Endothelial cell (in vitro differentiated cells): ENCODE measurements around the gene DNAJB2. TPM values are rescaled to one million over a fixed set of nuclear protein-coding genes. Genes with fewer than 3 reads are reported as not detected.
A peak's percentile ranks its signal among the peaks of the same experiment; 100 is the strongest.

ENCODE experiments used
- DNase-seq: peaks from one replicate; pipeline ENCODE4 v3.0.0; 2021; ENCODE audit warnings: low spot score
- H3K27ac Mint-ChIP-seq: one replicate; pipeline ENCODE4 v1.8.0; 2021; ENCODE audit warnings: mixed read lengths, inconsistent platforms; ENCODE audit not compliant: unreplicated experiment
- H3K27me3 Mint-ChIP-seq: one replicate; pipeline ENCODE4 v1.8.0; 2021; ENCODE audit warnings: mild to moderate bottlenecking, moderate library complexity, mixed read lengths, inconsistent platforms; ENCODE audit not compliant: unreplicated experiment
- H3K36me3 Mint-ChIP-seq: one replicate; pipeline ENCODE4 v1.8.0; 2021; ENCODE audit warnings: mild to moderate bottlenecking, low read depth, mixed read lengths, inconsistent platforms; ENCODE audit not compliant: unreplicated experiment
- H3K4me1 Mint-ChIP-seq: one replicate; pipeline ENCODE4 v1.8.0; 2021; ENCODE audit warnings: mild to moderate bottlenecking, mixed read lengths, inconsistent platforms; ENCODE audit not compliant: unreplicated experiment
- H3K4me3 Mint-ChIP-seq: one replicate; pipeline ENCODE4 v1.8.0; 2021; ENCODE audit warnings: mild to moderate bottlenecking, mixed read lengths, inconsistent platforms; ENCODE audit not compliant: unreplicated experiment
- H3K9me3 Mint-ChIP-seq: one replicate; pipeline ENCODE4 v1.8.0; 2021; ENCODE audit warnings: mixed read lengths, inconsistent platforms; ENCODE audit not compliant: unreplicated experiment
- total RNA-seq: library from RNA; stranded (reverse); fragmentation: NEBNext Ultra II Directional; extraction: Animal tissue kit (Norgen Biotek cat#: 25700); gene quantifications from one replicate; pipeline ENCODE4 v1.2.1, GENCODE V29; 2021; ENCODE audit not compliant: unreplicated experiment
- TF ChIP-seq, protein P1 (sequence below): fragments of 200-600 bp; sonication (generic); IDR thresholded peaks from one replicate; pipeline ENCODE4 v1.5.0; 2021; ENCODE audit warnings: antibody characterized with exemption; ENCODE audit not compliant: unreplicated experiment

The DNAJB2 gene
- total RNA-seq, 1 donor from 2014 or later, result 64.3 TPM

GRCh38 chr2:219248845-219249202, 30.3 kb upstream of the DNAJB2 start:
- H3K27ac Mint-ChIP-seq, result peak overlapping the region; percentile 89

DNA sequence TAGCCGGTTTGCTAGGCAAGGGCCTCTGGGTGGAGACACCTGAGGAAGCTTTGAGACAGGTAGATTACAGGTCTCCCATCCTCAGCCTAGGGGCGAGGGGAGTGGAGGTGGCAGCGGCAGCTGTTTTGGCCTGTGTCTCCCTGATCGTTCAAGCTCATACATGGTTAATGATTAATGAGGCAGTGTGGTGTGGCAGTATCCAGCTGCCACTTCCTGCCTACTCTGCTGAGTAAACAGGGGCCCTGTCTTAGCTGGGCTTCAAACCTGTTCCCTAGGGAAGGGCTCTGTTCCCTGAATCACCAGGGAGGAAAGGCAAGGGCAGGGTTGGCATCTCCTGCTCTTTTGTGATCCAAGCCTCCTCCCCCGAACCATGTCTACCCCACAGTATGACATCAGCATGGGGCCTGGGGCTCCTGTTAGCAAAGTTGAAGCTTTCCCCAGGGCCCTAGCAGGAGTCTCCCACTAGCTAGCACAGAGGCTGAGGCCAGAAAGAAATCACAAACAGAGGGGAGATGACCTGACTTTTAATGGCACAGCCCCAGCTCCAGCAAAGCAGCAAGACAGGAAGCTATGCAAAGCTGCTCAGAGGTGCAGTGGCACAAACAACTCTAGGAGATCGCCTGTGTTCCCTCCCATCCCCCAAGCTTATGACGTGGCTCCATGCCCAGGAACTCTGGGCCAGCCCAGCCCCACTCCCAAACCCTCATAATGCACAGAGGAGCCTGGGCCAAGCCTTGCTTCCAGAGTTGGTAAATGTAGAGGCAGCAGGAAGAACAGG, 29.8 kb upstream of the DNAJB2 start:
- Mint-ChIP-seq H3K36me3 (peaks cover 14% of the 10 kb centered on the region), H3K4me1 (peaks cover 30% of the 10 kb centered on the region), H3K27me3 (peaks cover 18% of the 10 kb centered on the region), H3K4me3 (no peak overlapping the region), H3K27ac (peak overlapping the region; percentile 83), H3K9me3 (no peaks in the 10 kb centered on the region)
- DNase-seq, result peak; percentile 11
- TF ChIP-seq, protein P1, sequence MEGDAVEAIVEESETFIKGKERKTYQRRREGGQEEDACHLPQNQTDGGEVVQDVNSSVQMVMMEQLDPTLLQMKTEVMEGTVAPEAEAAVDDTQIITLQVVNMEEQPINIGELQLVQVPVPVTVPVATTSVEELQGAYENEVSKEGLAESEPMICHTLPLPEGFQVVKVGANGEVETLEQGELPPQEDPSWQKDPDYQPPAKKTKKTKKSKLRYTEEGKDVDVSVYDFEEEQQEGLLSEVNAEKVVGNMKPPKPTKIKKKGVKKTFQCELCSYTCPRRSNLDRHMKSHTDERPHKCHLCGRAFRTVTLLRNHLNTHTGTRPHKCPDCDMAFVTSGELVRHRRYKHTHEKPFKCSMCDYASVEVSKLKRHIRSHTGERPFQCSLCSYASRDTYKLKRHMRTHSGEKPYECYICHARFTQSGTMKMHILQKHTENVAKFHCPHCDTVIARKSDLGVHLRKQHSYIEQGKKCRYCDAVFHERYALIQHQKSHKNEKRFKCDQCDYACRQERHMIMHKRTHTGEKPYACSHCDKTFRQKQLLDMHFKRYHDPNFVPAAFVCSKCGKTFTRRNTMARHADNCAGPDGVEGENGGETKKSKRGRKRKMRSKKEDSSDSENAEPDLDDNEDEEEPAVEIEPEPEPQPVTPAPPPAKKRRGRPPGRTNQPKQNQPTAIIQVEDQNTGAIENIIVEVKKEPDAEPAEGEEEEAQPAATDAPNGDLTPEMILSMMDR, result no peak

More at GRCh38 chr2:219248845-219249202, 30.3 kb upstream of the DNAJB2 start:
- H3K4me1 Mint-ChIP-seq, result peaks cover 31% of the 10 kb centered on the region
- H3K4me3 Mint-ChIP-seq, result peak overlapping the region; percentile 85
- peaks cover 14% of the 10 kb centered on the region for H3K36me3 Mint-ChIP-seq
- TF ChIP-seq, protein P1, result no peak
- no peak for DNase-seq
- no peaks in the 10 kb centered on the region for H3K9me3 Mint-ChIP-seq
- H3K27me3 Mint-ChIP-seq, result peaks cover 22% of the 10 kb centered on the region

- DNase-seq, result no peak
- Mint-ChIP-seq H3K36me3 (peaks cover 18% of the 10 kb centered on the region), H3K27me3 (peaks cover 20% of the 10 kb centered on the region), H3K4me3 (no peak overlapping the region), H3K27ac (no peak overlapping the region), H3K4me1 (peaks cover 27% of the 10 kb centered on the region), H3K9me3 (no peaks in the 10 kb centered on the region)
- TF ChIP-seq, protein P1, result no peak
Observed at GRCh38 chr2:219250049-219250781, 29.0 kb upstream of the DNAJB2 start.

- no peaks in the 10 kb centered on the region for H3K9me3 Mint-ChIP-seq
- TF ChIP-seq, protein P1, result no peak
- DNase-seq, result no peak
- peaks cover 18% of the 10 kb centered on the region for H3K36me3 Mint-ChIP-seq
- H3K4me3 Mint-ChIP-seq, result peak overlapping the region; percentile 37
- peaks cover 22% of the 10 kb centered on the region for H3K4me1 Mint-ChIP-seq
- no peak overlapping the region for H3K27ac Mint-ChIP-seq
- peaks cover 17% of the 10 kb centered on the region for H3K27me3 Mint-ChIP-seq
Observed at GRCh38 chr2:219251656-219252055, 27.5 kb upstream of the DNAJB2 start.

DNA sequence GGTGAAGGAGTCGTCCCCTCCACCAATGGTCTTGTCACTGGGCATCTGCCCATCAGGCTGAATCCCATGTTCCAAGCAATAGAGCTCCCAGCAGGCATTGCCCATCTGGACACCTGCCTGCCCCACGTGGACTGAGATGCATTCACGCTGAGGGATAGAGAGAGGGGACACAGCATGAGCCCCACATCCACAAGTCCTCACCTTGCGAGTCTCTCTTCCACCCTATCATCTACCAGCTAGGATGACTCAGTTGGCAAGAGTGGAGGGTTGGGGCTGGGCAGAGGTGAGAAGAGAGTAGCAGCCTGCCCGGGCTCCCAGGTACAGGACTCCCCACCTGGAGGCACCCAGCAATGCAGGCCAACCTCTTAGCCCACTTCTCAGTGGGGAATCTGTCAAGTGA, 27.1 kb upstream of the DNAJB2 start:
- Mint-ChIP-seq H3K36me3 (peaks cover 18% of the 10 kb centered on the region), H3K4me1 (peaks cover 18% of the 10 kb centered on the region), H3K9me3 (no peaks in the 10 kb centered on the region), H3K4me3 (peak overlapping the region; percentile 62), H3K27me3 (peaks cover 14% of the 10 kb centered on the region), H3K27ac (no peak overlapping the region)
- DNase-seq, result no peak
- TF ChIP-seq, protein P1, result no peak
